ENCODE data around the gene GLDC.

GLDC gene

GRCh38 chr9:6616951-6617602 is 28.5 kb downstream of the GLDC start:
- H3K27ac Mint-ChIP-seq, result no peak overlapping the region
- DNase-seq (ENCODE audit: low spot score in 2 of 2) (no peak), ATAC-seq (no peak)
- H3K4me3 Mint-ChIP-seq, result no peak overlapping the region
- no peaks in the 10 kb centered on the region for H3K4me1 Mint-ChIP-seq
- no peaks in the 10 kb centered on the region for H3K36me3 Mint-ChIP-seq
- H3K9me3 Mint-ChIP-seq, result no peaks in the 10 kb centered on the region

GRCh38 chr9:6614489-6614888 is 31.0 kb downstream of the GLDC start:
- Mint-ChIP-seq H3K4me3 (no peak overlapping the region), H3K27ac (no peak overlapping the region), H3K36me3 (no peaks in the 10 kb centered on the region), H3K9me3 (no peaks in the 10 kb centered on the region), H3K4me1 (no peaks in the 10 kb centered on the region)
- DNase-seq (ENCODE audit: low spot score in 2 of 2), result no peak
- no peak for ATAC-seq

- DNase-seq (ENCODE audit: low spot score in 2 of 2) (no peak), ATAC-seq (no peak)
- Mint-ChIP-seq H3K27ac (no peak overlapping the region), H3K4me1 (no peaks in the 10 kb centered on the region), H3K4me3 (no peak overlapping the region), H3K36me3 (no peaks in the 10 kb centered on the region), H3K9me3 (no peaks in the 10 kb centered on the region)
Observed at GRCh38 chr9:6611865-6612264, 33.7 kb downstream of the GLDC start.

- Mint-ChIP-seq H3K36me3 (no peaks in the 10 kb centered on the region), H3K27ac (no peak overlapping the region), H3K4me1 (peaks cover 6% of the 10 kb centered on the region), H3K9me3 (no peaks in the 10 kb centered on the region), H3K4me3 (no peak overlapping the region)
- DNase-seq (ENCODE audit: low spot score in 2 of 2) (no peak), ATAC-seq (no peak)
Observed at GRCh38 chr9:6610073-6610472, 35.5 kb downstream of the GLDC start.

GRCh38 chr9:6609497-6610016 is 36.0 kb downstream of the GLDC start:
- H3K9me3 Mint-ChIP-seq, result no peaks in the 10 kb centered on the region
- ATAC-seq, result no peak
- H3K27ac Mint-ChIP-seq, result no peak overlapping the region
- peaks cover 11% of the 10 kb centered on the region for H3K4me1 Mint-ChIP-seq
- no peaks in the 10 kb centered on the region for H3K36me3 Mint-ChIP-seq
- DNase-seq (ENCODE audit: low spot score in 2 of 2), result no peak
- no peak overlapping the region for H3K4me3 Mint-ChIP-seq

GRCh38 chr9:6605202-6605601 is 40.3 kb downstream of the GLDC start:
- ATAC-seq, result peak; percentile 77
- H3K36me3 Mint-ChIP-seq, result peaks cover 3% of the 10 kb centered on the region
- H3K4me3 Mint-ChIP-seq, result peak overlapping the region; percentile 43
- peak overlapping the region; percentile 69 for H3K27ac Mint-ChIP-seq
- peaks cover 12% of the 10 kb centered on the region for H3K4me1 Mint-ChIP-seq
- DNase-seq (ENCODE audit: low spot score in 2 of 2), result no peak
- no peaks in the 10 kb centered on the region for H3K9me3 Mint-ChIP-seq

- Mint-ChIP-seq H3K9me3 (no peaks in the 10 kb centered on the region), H3K36me3 (peaks cover 4% of the 10 kb centered on the region), H3K27ac (no peak overlapping the region), H3K4me1 (peaks cover 19% of the 10 kb centered on the region), H3K4me3 (no peak overlapping the region)
- ATAC-seq (no peak), DNase-seq (ENCODE audit: low spot score in 2 of 2) (no peak)
Observed at GRCh38 chr9:6600426-6600825, 45.1 kb downstream of the GLDC start.

- DNase-seq (ENCODE audit: low spot score in 2 of 2), result no peak
- no peak overlapping the region for H3K27ac Mint-ChIP-seq
- peaks cover 15% of the 10 kb centered on the region for H3K4me1 Mint-ChIP-seq
Observed at GRCh38 chr9:6600006-6600405, 45.5 kb downstream of the GLDC start.

GRCh38 chr9:6598249-6598725 is 47.2 kb downstream of the GLDC start:
- ATAC-seq, result peak; percentile 98
- peak overlapping the region; percentile 14 for H3K4me3 Mint-ChIP-seq
- peaks cover 4% of the 10 kb centered on the region for H3K36me3 Mint-ChIP-seq
- peaks cover 9% of the 10 kb centered on the region for H3K4me1 Mint-ChIP-seq
- peak overlapping the region; percentile 55 for H3K27ac Mint-ChIP-seq
- no peaks in the 10 kb centered on the region for H3K9me3 Mint-ChIP-seq
- DNase-seq (ENCODE audit: low spot score in 2 of 2), result peak in 1 of 2 donors; percentile 70

More at GRCh38 chr9:6600006-6600405, 45.5 kb downstream of the GLDC start:
- Mint-ChIP-seq H3K36me3 (peaks cover 4% of the 10 kb centered on the region), H3K9me3 (no peaks in the 10 kb centered on the region), H3K4me3 (no peak overlapping the region)
- no peak for ATAC-seq

GRCh38 chr9:6592791-6593190 is 52.7 kb downstream of the GLDC start:
- Mint-ChIP-seq H3K36me3 (no peaks in the 10 kb centered on the region), H3K27ac (no peak overlapping the region), H3K4me3 (no peak overlapping the region), H3K9me3 (no peaks in the 10 kb centered on the region), H3K4me1 (no peaks in the 10 kb centered on the region)
- ATAC-seq (no peak), DNase-seq (ENCODE audit: low spot score in 2 of 2) (no peak)

GRCh38 chr9:6592231-6592630 is 53.3 kb downstream of the GLDC start:
- no peak for ATAC-seq
- no peaks in the 10 kb centered on the region for H3K9me3 Mint-ChIP-seq

GRCh38 chr9:6590772-6591384 is 54.7 kb downstream of the GLDC start:
- Mint-ChIP-seq H3K36me3 (no peaks in the 10 kb centered on the region), H3K4me3 (no peak overlapping the region), H3K27ac (no peak overlapping the region), H3K4me1 (no peaks in the 10 kb centered on the region), H3K9me3 (no peaks in the 10 kb centered on the region)
- DNase-seq (ENCODE audit: low spot score in 2 of 2), result no peak
- ATAC-seq, result no peak

More at GRCh38 chr9:6592231-6592630, 53.3 kb downstream of the GLDC start:
- no peak overlapping the region for H3K27ac Mint-ChIP-seq
- no peak overlapping the region for H3K4me3 Mint-ChIP-seq
- DNase-seq (ENCODE audit: low spot score in 2 of 2), result no peak
- no peaks in the 10 kb centered on the region for H3K36me3 Mint-ChIP-seq
- no peaks in the 10 kb centered on the region for H3K4me1 Mint-ChIP-seq

- H3K36me3 Mint-ChIP-seq, result no peaks in the 10 kb centered on the region
- ATAC-seq (no peak), DNase-seq (ENCODE audit: low spot score in 2 of 2) (no peak)
- H3K4me1 Mint-ChIP-seq, result no peaks in the 10 kb centered on the region
- no peaks in the 10 kb centered on the region for H3K9me3 Mint-ChIP-seq
- no peak overlapping the region for H3K27ac Mint-ChIP-seq
- no peak overlapping the region for H3K4me3 Mint-ChIP-seq
Observed at GRCh38 chr9:6590334-6590733, 55.2 kb downstream of the GLDC start.

- ATAC-seq (no peak), DNase-seq (ENCODE audit: low spot score in 2 of 2) (no peak)
- H3K9me3 Mint-ChIP-seq, result no peaks in the 10 kb centered on the region
- no peak overlapping the region for H3K27ac Mint-ChIP-seq
- H3K4me1 Mint-ChIP-seq, result no peaks in the 10 kb centered on the region
- H3K4me3 Mint-ChIP-seq, result no peak overlapping the region
- H3K36me3 Mint-ChIP-seq, result no peaks in the 10 kb centered on the region
Observed at GRCh38 chr9:6584881-6585597, 60.5 kb downstream of the GLDC start.

- ATAC-seq (no peak), DNase-seq (ENCODE audit: low spot score in 2 of 2) (no peak)
- Mint-ChIP-seq H3K9me3 (no peaks in the 10 kb centered on the region), H3K4me3 (no peak overlapping the region), H3K4me1 (no peaks in the 10 kb centered on the region), H3K27ac (no peak overlapping the region), H3K36me3 (no peaks in the 10 kb centered on the region)
Observed at GRCh38 chr9:6581253-6581652, 64.3 kb downstream of the GLDC start.
